Ovary (tissue), 3 donors: ENCODE results near the gene SMIM8.

ENCODE experiments used
- EP300 ChIP-seq: sonication (generic); formaldehyde crosslinking; IDR thresholded peaks from one replicate; pipeline ENCODE4 v1.6.1; 2017; ENCODE audit warnings: antibody characterized with exemption
- POLR2A ChIP-seq: fragments of 450-650 bp; IDR thresholded peaks from one replicate; pipeline ENCODE4 v1.6.1; 2017; ENCODE audit warnings: antibody characterized with exemption, mild to moderate bottlenecking, moderate library complexity
- TF ChIP-seq, protein P1 (sequence below), 3 donors: fragments of 450-650 bp in 2 of 3; fragments of 200-600 bp in 1 of 3; IDR thresholded peaks; one replicate each; pipeline versions ENCODE4 v1.5.1 to v1.8.0; 2016 to 2022; ENCODE audit warnings: antibody characterized with exemption in 3 of 3, mild to moderate bottlenecking in 1 of 3
- donor health status: DM: no; HTN: no; CAD: no.

DNA sequence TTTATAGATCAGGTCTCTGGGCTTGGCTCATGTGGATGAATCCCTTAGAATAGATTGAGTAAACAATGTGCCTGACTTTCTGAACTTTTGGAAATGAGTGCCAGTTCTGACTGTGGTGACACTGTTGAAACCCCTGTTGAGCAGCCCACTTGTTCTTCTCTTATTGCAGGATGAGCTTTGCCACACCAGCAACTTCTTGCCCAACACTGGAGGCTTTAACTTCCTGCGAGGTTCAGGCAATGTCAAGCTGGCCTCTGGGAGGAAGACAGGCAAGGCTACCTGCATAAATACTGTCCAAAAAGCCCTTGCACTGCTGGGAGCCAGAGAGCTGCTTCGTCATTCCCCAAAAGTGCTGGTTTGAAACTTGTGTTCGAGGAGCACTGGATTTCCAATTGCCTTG is 32.8 kb upstream of the SMIM8 start:
- TF ChIP-seq, protein P1, sequence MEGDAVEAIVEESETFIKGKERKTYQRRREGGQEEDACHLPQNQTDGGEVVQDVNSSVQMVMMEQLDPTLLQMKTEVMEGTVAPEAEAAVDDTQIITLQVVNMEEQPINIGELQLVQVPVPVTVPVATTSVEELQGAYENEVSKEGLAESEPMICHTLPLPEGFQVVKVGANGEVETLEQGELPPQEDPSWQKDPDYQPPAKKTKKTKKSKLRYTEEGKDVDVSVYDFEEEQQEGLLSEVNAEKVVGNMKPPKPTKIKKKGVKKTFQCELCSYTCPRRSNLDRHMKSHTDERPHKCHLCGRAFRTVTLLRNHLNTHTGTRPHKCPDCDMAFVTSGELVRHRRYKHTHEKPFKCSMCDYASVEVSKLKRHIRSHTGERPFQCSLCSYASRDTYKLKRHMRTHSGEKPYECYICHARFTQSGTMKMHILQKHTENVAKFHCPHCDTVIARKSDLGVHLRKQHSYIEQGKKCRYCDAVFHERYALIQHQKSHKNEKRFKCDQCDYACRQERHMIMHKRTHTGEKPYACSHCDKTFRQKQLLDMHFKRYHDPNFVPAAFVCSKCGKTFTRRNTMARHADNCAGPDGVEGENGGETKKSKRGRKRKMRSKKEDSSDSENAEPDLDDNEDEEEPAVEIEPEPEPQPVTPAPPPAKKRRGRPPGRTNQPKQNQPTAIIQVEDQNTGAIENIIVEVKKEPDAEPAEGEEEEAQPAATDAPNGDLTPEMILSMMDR (IDR thresholded peaks at IDR 0.05): no peak
- no peak for TF ChIP-seq POLR2A
- TF ChIP-seq EP300: no peak
